ENCODE results near the gene EN2.
"Not testable (repeated sequence)": the region's sequence is repeated elsewhere in the genome, so short reads cannot be mapped to it uniquely, and the experiment has no call there.

The EN2 gene

GRCh38 chr7:155425011-155425340 is 33.0 kb upstream of the EN2 start:
- DNase-seq, result no peak

GRCh38 chr7:155425887-155426286 is 32.0 kb upstream of the EN2 start:
- no peak for DNase-seq

GRCh38 chr7:155426543-155427410 is 31.2 kb upstream of the EN2 start:
- no peak for DNase-seq

GRCh38 chr7:155427411-155428038 is 30.4 kb upstream of the EN2 start:
- DNase-seq, result no peak

GRCh38 chr7:155428171-155428834 is 29.6 kb upstream of the EN2 start:
- DNase-seq, result no peak

GRCh38 chr7:155429651-155430050 is 28.3 kb upstream of the EN2 start:
- DNase-seq, result no peak

- no peak for DNase-seq
Observed at GRCh38 chr7:155430606-155431005, 27.3 kb upstream of the EN2 start.

GRCh38 chr7:155431231-155431630 is 26.7 kb upstream of the EN2 start:
- no peak for DNase-seq

GRCh38 chr7:155431711-155432110 is 26.2 kb upstream of the EN2 start:
- no peak for DNase-seq

GRCh38 chr7:155435110-155435509 is 22.8 kb upstream of the EN2 start:
- no peak for DNase-seq

- DNase-seq, result no peak
Observed at GRCh38 chr7:155437836-155438235, 20.1 kb upstream of the EN2 start.

GRCh38 chr7:155438777-155439176 is 19.2 kb upstream of the EN2 start:
- DNase-seq, result no peak

- DNase-seq, result no peak
Observed at GRCh38 chr7:155439311-155440017, 18.5 kb upstream of the EN2 start.

GRCh38 chr7:155440018-155440410 is 17.9 kb upstream of the EN2 start:
- no peak for DNase-seq

- no peak for DNase-seq
Observed at GRCh38 chr7:155441856-155442255, 16.1 kb upstream of the EN2 start.

GRCh38 chr7:155444746-155445145 is 13.2 kb upstream of the EN2 start:
- no peak for DNase-seq

GRCh38 chr7:155445606-155446005 is 12.3 kb upstream of the EN2 start:
- not testable (repeated sequence) for DNase-seq

- DNase-seq, result no peak
Observed at GRCh38 chr7:155447603-155448002, 10.3 kb upstream of the EN2 start.

GRCh38 chr7:155448632-155449007 is 9.3 kb upstream of the EN2 start:
- no peak for DNase-seq

GRCh38 chr7:155449008-155449868 is 8.7 kb upstream of the EN2 start:
- DNase-seq, result no peak

Measured in anterior cingulate cortex (tissue), 58 donors.